ENCODE results near the gene TSPAN9. TPM values are rescaled to one million over a fixed set of nuclear protein-coding genes. Genes with fewer than 3 reads are reported as not detected.

The TSPAN9 gene
- polyA plus RNA-seq, 1 experiment, result 67.0 TPM

DNA sequence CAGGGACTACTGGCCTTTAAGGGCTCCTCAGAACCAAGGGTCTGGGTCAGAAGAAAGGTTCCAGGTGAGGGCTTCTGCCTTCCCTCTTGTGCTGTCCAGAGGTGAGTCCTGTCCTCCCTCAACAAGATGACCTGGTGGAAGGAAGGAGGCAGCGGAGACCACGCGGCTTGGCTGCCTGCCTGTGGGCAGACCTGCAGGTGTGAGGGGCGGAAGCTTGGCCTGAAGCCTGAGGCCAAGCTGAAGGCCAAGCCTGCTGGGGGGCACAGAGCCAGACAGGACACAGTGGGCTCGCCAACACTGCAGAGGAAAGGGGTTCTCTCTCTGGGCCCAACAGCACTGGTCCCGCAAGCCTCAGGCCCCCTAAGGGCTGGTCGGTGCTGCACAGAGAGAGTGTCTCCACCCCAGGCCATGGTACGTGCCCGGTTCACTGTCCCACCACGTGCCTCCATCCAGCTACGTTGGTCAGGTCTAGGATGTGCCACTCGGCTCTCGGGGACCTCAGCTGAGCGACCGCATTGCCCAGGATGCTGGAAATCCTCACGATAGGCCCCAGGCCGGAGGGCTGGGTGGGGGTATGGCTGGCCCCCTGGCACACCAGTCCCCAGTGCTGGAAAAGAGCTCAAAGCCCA is 243.8 kb downstream of the TSPAN9 start:
- no peak overlapping the region for H3K4me3 ChIP-seq (ENCODE audit: low read depth, low read length)
- ChIA-PET POLR2A (no interaction called here), CTCF (interaction anchor here (0.6 to 0.8 kb wide), 2 partner anchors 21 to 741 kb away, joined by 3 to 6 read pairs; no protein-coding TSS in a partner anchor)
- TF ChIP-seq, protein P1, sequence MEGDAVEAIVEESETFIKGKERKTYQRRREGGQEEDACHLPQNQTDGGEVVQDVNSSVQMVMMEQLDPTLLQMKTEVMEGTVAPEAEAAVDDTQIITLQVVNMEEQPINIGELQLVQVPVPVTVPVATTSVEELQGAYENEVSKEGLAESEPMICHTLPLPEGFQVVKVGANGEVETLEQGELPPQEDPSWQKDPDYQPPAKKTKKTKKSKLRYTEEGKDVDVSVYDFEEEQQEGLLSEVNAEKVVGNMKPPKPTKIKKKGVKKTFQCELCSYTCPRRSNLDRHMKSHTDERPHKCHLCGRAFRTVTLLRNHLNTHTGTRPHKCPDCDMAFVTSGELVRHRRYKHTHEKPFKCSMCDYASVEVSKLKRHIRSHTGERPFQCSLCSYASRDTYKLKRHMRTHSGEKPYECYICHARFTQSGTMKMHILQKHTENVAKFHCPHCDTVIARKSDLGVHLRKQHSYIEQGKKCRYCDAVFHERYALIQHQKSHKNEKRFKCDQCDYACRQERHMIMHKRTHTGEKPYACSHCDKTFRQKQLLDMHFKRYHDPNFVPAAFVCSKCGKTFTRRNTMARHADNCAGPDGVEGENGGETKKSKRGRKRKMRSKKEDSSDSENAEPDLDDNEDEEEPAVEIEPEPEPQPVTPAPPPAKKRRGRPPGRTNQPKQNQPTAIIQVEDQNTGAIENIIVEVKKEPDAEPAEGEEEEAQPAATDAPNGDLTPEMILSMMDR (IDR thresholded peaks at IDR 0.05; ENCODE audit: insufficient read depth, low read depth, low read length), result no peak
- DNase-seq (ENCODE audit: low read depth), result no peak
- H3K27me3 ChIP-seq (ENCODE audit: control insufficient read depth, insufficient read depth, low read length), result peaks cover 5% of the 10 kb centered on the region
- H3K36me3 ChIP-seq (ENCODE audit: control insufficient read depth, insufficient read depth, low read length), result no peaks in the 10 kb centered on the region

GRCh38 chr12:3321881-3322280 is 244.7 kb downstream of the TSPAN9 start:
- ChIA-PET CTCF (interaction anchor here (0.6 to 1.0 kb wide), 4 partner anchors 8 to 740 kb away, joined by 3 to 6 read pairs (median 3); no protein-coding TSS in a partner anchor), POLR2A (no interaction called here)
- no peak overlapping the region for H3K4me3 ChIP-seq (ENCODE audit: low read depth, low read length)
- DNase-seq (ENCODE audit: low read depth), result no peak
- TF ChIP-seq, protein P1 (IDR thresholded peaks at IDR 0.05; ENCODE audit: insufficient read depth, low read depth, low read length), result no peak
- H3K27me3 ChIP-seq (ENCODE audit: control insufficient read depth, insufficient read depth, low read length), result peaks cover 5% of the 10 kb centered on the region
- no peaks in the 10 kb centered on the region for H3K36me3 ChIP-seq (ENCODE audit: control insufficient read depth, insufficient read depth, low read length)

DNA sequence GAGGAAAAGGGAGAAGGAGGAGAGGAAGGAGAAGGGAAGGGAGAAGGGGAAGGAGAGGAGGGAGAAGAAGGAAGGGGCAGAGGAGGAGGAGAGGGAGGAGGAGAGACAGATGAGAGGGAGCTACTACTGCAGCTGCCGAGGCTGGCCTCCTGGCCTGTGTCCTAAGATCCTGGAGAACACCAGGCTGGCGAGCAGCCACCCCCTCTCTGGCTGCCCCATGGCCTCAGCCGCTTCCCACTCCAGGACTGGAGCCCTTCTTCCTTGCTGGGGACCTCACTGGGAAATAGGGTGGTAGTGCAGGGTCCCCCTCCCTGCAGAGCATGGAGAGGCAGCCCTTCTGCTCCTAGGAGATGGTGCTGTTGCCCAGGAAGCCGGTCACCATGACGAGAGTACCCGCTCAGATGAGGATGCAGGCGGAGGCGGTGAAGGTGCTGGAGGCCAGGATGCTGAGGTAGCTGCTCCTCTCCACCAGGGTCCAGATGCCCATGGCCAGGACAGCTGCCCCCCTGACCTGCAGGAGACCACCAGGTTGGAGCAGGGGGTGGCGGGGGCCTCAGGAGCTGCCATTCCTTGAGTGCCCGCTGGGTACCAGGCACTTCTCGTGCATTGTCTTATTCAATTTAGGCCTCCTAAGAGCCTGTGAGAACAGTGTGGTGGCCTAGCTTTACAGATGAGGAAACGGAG is 246.0 kb downstream of the TSPAN9 start:
- TF ChIP-seq, protein P1 (IDR thresholded peaks at IDR 0.05; ENCODE audit: insufficient read depth, low read depth, low read length), result no peak
- no peak overlapping the region for H3K4me3 ChIP-seq (ENCODE audit: low read depth, low read length)
- ChIA-PET CTCF (interaction anchor here (1.2 kb wide), 1 partner anchor 9 kb away, joined by 3 read pairs; no protein-coding TSS in a partner anchor), POLR2A (no interaction called here)
- DNase-seq (ENCODE audit: low read depth), result no peak
- H3K36me3 ChIP-seq (ENCODE audit: control insufficient read depth, insufficient read depth, low read length), result no peaks in the 10 kb centered on the region
- H3K27me3 ChIP-seq (ENCODE audit: control insufficient read depth, insufficient read depth, low read length), result peaks cover 5% of the 10 kb centered on the region

DNA sequence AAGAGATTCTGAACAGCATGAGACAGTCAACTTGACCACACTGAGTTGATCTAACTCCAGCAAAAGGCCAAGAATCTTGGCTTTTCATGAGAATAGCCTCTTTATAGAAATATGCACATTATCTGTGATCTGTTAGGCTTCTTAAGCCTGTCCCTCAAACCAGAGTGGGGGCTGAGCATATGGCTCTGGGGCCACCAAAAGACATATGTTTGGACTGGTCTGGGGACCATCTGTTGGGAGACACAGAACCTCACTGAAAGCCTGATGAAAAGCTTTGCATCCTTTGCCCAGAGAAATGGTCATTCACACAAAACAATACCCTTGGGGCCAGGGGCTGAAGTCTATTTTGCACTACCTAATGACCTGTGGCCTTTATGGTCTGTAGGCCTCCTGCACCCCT is 248.6 kb downstream of the TSPAN9 start:
- no peaks in the 10 kb centered on the region for H3K36me3 ChIP-seq (ENCODE audit: control insufficient read depth, insufficient read depth, low read length)
- ChIA-PET CTCF (interaction anchor here (0.6 to 2.0 kb wide), 3 partner anchors 12 to 1073 kb away, joined by 3 to 6 read pairs (median 3); no protein-coding TSS in a partner anchor), POLR2A (no interaction called here)
- no peak overlapping the region for H3K4me3 ChIP-seq (ENCODE audit: low read depth, low read length)
- TF ChIP-seq, protein P1 (IDR thresholded peaks at IDR 0.05; ENCODE audit: insufficient read depth, low read depth, low read length), result no peak
- H3K27me3 ChIP-seq (ENCODE audit: control insufficient read depth, insufficient read depth, low read length), result peaks cover 7% of the 10 kb centered on the region
- no peak for DNase-seq (ENCODE audit: low read depth)

DNA sequence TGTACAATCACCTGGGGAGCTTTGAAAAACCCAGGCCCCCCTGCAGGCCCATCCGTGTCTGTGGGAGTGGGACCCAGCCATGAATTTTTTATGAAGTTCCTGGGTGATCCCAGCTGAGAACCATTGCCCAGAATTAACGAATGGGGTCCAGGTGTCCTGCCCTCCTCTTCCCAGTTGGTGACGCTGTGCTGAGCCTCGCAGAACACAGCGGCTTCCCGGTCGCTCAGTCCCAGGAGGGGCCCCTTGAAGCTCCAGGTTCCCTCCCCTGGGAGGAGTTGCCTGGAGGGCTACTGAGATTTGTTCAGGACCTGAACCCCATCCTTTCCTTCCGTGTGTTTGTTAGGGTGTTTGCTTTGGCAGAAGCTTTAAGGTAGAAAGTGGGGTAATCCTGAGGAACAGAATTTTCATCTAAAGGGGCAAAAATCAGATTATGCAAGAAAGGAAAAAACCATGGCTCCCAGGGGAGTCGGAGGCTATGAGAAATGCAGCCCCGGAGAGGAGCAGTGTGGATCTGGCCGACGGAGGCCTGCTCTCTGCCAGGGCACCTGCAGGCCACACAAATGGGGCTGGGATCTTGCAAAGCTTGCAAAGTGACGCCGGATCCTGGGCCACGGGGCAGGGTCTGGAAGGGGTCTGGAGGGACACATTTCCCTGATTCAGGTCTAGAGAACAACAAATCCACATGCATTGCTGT is 249.1 kb downstream of the TSPAN9 start:
- no peaks in the 10 kb centered on the region for H3K36me3 ChIP-seq (ENCODE audit: control insufficient read depth, insufficient read depth, low read length)
- no peak for DNase-seq (ENCODE audit: low read depth)
- TF ChIP-seq, protein P1 (IDR thresholded peaks at IDR 0.05; ENCODE audit: insufficient read depth, low read depth, low read length), result no peak
- POLR2A ChIA-PET, result no interaction called here
- peaks cover 6% of the 10 kb centered on the region for H3K27me3 ChIP-seq (ENCODE audit: control insufficient read depth, insufficient read depth, low read length)
- CTCF ChIA-PET, result interaction anchor here (0.6 to 1.2 kb wide), 4 partner anchors 12 to 1073 kb away, joined by 3 to 5 read pairs (median 4); no protein-coding TSS in a partner anchor
- no peak overlapping the region for H3K4me3 ChIP-seq (ENCODE audit: low read depth, low read length)
